Heart right ventricle (tissue), 16 donors: ENCODE data around the gene RBPJL. TPM values are rescaled to one million over a fixed set of nuclear protein-coding genes. Genes with fewer than 3 reads are reported as not detected.
"Not testable (repeated sequence)": the region's sequence is repeated elsewhere in the genome, so short reads cannot be mapped to it uniquely, and the experiment has no call there.

Experiments used
- ATAC-seq, 8 donors: fragments of 200-7000 bp; cut with Tn5 transposase; one replicate each; pipeline ENCODE4 v1.9.1; 2020; ENCODE audit warnings: mild to moderate bottlenecking in 8 of 8, moderate library complexity in 8 of 8, moderate number of reproducible peaks in 1 of 8
- DNase-seq, 2 donors: peaks; one replicate each; pipeline ENCODE4 v3.0.0-alpha.2; 2020
- H3K27ac ChIP-seq, 10 donors: fragments of 200-600 bp; sonication (generic) in 2 of 10; one replicate each; pipeline versions ENCODE4 v1.5.0 to v1.8.0; 2020 to 2022; ENCODE audit warnings: mild to moderate bottlenecking in 3 of 10
- H3K27me3 ChIP-seq, 7 donors: fragments of 200-600 bp; one replicate each; pipeline ENCODE4 v1.8.0; 2021 to 2022; ENCODE audit warnings: mild to moderate bottlenecking in 2 of 7
- H3K36me3 ChIP-seq, 9 donors: fragments of 200-600 bp; sonication (generic) in 1 of 9; one replicate each; pipeline versions ENCODE4 v1.5.0 to v1.8.0; 2020 to 2022; ENCODE audit warnings: mild to moderate bottlenecking in 2 of 9
- H3K4me1 ChIP-seq, 9 donors: fragments of 200-600 bp; sonication (generic) in 1 of 9; one replicate each; pipeline versions ENCODE4 v1.5.0 to v1.8.0; 2020 to 2022; ENCODE audit warnings: mild to moderate bottlenecking in 4 of 9
- H3K4me3 ChIP-seq, 10 donors: fragments of 200-600 bp; sonication (generic) in 2 of 10; one replicate each; pipeline versions ENCODE4 v1.5.0 to v1.8.0; 2020 to 2022; ENCODE audit warnings: mild to moderate bottlenecking in 7 of 10, moderate library complexity in 2 of 10
- H3K9me3 ChIP-seq, 11 donors: fragments of 200-600 bp in 10 of 11; sonication (generic) in 2 of 11; one replicate each; pipeline versions ENCODE4 v1.5.0 to v1.8.0; 2013 to 2022; ENCODE audit warnings: mild to moderate bottlenecking in 2 of 11, control low read depth in 1 of 11, moderate library complexity in 1 of 11
- WGBS, 2 donors: extraction: QIAGEN DNeasy Blood & Tissue Kit; methylation state at CpG; one replicate each; pipeline ENCODE4 v1.1.7; 2013; ENCODE audit warnings: inconsistent platforms in 1 of 2; 5-methylcytosine and 5-hydroxymethylcytosine counted together
- intact Hi-C, 10 donors: fragments of 100-400 bp; cut with DNase I; formaldehyde crosslinking; loops; one replicate each; pipeline versions ENCODE4 v1.11.1 to v1.14.2; 2022
- polyA plus RNA-seq, 2 donors: library from polyadenylated mRNA; stranded (reverse); fragments of 200-250 nt; gene quantifications; one replicate each; pipeline ENCODE4 v1.2.3, GENCODE V29; 2013
- total RNA-seq, 10 donors: library from RNA; stranded (reverse); fragmentation: NEBNext Ultra II Directional in 3 of 10; extraction: Animal tissue kit (Norgen Biotek cat#: 25700) in 3 of 10; gene quantifications; one replicate each; pipeline versions ENCODE4 v1.2.1 to v1.2.4, GENCODE V29; 2021 to 2023
- TF ChIP-seq, protein P1 (sequence below), 9 donors: fragments of 200-600 bp; sonication (generic) in 2 of 9; IDR thresholded peaks; one replicate each; pipeline versions ENCODE4 v1.5.0 to v1.8.0; 2021 to 2022; ENCODE audit warnings: antibody characterized with exemption in 9 of 9, mild to moderate bottlenecking in 5 of 9, moderate library complexity in 1 of 9
- donor health status: Arrhythmogenic right ventricular cardiomyopathy.
- donor health status: ischemic (EF 13 %, LVEDD 7.1; RV severe dilation, severe dysfunction).
- donor health status: healthy with polysubstance abuse.
- donor health status: DM: no; HTN: yes; CAD: no.
- donor health status: DM: no; HTN: no; CAD: no.
- donor health status: ischemic (EF 25% LVEDD 6.9; RV normal size, moderate dysfunction).
- donor health status: ischemic (EF 25% LVEDD 5.7; RV mildly dilated, moderate dysfunction).
- donor health status: healthy.
- donor health status: DM: yes; HTN: yes; CAD: no.
- donor health status: Ischemic cardiomyopathy.
- donor health status: ischemic (EF 35%, LVEDD 5.7; RV mildly dilated, moderate dysfunction).
- donor health status: nonischemic (EF 11% LVEDD 7.7; RV severe dilation, severe dysfunction).
- donor health status: DM: yes; HTN: yes; CAD: no.
- donor health status: PGD.
- donor health status: ischemic (EF 29% LVEDD 5.4; RV normal size, mild dysfunction).
- donor health status: nonischemic (EF 23%, LVEDD 6.1; RV moderate dilation, normal function).

RBPJL gene
- total and polyA plus RNA-seq, 12 donors = 0.06 TPM; not detected in 11

GRCh38 chr20:45347936-45348778 is 41.5 kb downstream of the RBPJL start, which contains the start of gene SDC4:
Gene SDC4, minus strand, starts transcription at chr20:45348424. Its CDS starts 40 bp downstream, at chr20:45348384.
- ATAC-seq = peak; percentile 77 to 90 (median 80)
- WGBS, 2 donors = 1 to 2% methylated on average over 60 to 77 of the region's 77 CpGs
- Histone ChIP-seq H3K27me3 (no peaks in the 10 kb centered on the region), H3K36me3 (no peaks in the 10 kb centered on the region), H3K4me3 (peak within 1 kb of the TSS; percentile 55 to 90 (median 83)), H3K4me1 (peaks cover 3 to 50% (median 41%) of the 10 kb centered on the region in 9 donors), H3K9me3 (no peaks in the 10 kb centered on the region), H3K27ac (peak within 1 kb of the TSS; percentile 75 to 97 (median 94))
- peak; percentile 61 to 78 for DNase-seq
- intact Hi-C loops = no loop called here
- TF ChIP-seq, protein P1, sequence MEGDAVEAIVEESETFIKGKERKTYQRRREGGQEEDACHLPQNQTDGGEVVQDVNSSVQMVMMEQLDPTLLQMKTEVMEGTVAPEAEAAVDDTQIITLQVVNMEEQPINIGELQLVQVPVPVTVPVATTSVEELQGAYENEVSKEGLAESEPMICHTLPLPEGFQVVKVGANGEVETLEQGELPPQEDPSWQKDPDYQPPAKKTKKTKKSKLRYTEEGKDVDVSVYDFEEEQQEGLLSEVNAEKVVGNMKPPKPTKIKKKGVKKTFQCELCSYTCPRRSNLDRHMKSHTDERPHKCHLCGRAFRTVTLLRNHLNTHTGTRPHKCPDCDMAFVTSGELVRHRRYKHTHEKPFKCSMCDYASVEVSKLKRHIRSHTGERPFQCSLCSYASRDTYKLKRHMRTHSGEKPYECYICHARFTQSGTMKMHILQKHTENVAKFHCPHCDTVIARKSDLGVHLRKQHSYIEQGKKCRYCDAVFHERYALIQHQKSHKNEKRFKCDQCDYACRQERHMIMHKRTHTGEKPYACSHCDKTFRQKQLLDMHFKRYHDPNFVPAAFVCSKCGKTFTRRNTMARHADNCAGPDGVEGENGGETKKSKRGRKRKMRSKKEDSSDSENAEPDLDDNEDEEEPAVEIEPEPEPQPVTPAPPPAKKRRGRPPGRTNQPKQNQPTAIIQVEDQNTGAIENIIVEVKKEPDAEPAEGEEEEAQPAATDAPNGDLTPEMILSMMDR (IDR thresholded peaks at IDR 0.05) = no peak

GRCh38 chr20:45350217-45350616 is 43.6 kb downstream of the RBPJL start:
- Histone ChIP-seq H3K27ac (no peak overlapping the region), H3K4me1 (peaks cover 0 to 41% (median 27%) of the 10 kb centered on the region in 9 donors), H3K36me3 (no peaks in the 10 kb centered on the region), H3K9me3 (no peaks in the 10 kb centered on the region), H3K27me3 (no peaks in the 10 kb centered on the region), H3K4me3 (no peak overlapping the region)
- WGBS, 2 donors = 71 to 90% methylated on average over 1 of the region's 1 CpG
- ATAC-seq (no peak), DNase-seq (no peak)
- intact Hi-C loops = no loop called here
- TF ChIP-seq, protein P1 (IDR thresholded peaks at IDR 0.05) = no peak

DNA sequence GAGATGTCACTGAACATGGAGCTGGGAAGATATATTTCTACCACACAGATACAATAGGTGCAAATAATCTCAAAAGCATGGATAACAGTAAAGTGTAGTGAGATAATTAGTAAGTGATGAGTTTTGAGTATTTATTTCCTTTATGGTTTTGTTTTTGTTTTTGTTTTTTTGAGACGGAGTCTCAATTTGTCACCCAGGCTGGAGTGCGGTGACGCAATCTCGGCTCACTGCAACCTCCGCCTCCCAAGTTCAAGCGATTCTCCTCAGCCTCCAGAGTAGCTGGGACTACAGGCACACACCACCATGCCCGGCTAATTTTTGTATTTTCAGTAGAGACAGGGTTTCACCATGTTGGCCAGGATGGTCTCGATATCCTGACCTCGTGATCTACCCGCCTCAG is 44.2 kb downstream of the RBPJL start:
- H3K36me3 ChIP-seq, H3K4me3 ChIP-seq, H3K27me3 ChIP-seq, ATAC-seq, intact Hi-C loops, H3K27ac ChIP-seq, H3K9me3 ChIP-seq, DNase-seq: not testable (repeated sequence)
- 96 to 97% methylated on average over 10 of the region's 10 CpGs for WGBS, 2 donors
- H3K4me1 ChIP-seq = peaks cover 0 to 38% (median 21%) of the 10 kb centered on the region in 9 donors

DNA sequence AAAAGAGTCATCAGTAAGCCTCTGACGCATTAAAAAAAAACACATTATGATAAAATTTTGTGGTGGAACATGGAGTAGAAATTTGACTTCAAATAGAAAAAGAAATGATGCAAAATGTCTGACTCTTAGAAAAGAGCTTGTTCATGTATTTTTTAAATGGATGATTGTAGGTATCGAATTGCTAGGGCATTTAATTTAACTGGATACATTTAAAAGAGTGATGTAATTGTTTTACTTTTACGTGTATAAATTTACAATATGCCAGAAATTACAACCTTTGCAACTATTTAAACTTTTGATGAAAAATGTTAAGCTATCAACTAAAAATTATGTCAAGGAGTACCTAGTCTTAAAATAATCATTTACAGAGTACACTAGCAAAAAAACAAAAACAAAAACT is 46.1 kb downstream of the RBPJL start:
- 91 to 93% methylated on average over 3 of the region's 3 CpGs for WGBS, 2 donors
- no peak overlapping the region for H3K4me3 ChIP-seq
- H3K9me3 ChIP-seq = no peaks in the 10 kb centered on the region
- DNase-seq (no peak), ATAC-seq (no peak)
- H3K4me1 ChIP-seq = peaks cover 0 to 35% (median 18%) of the 10 kb centered on the region in 9 donors
- H3K27ac ChIP-seq = no peak overlapping the region
- TF ChIP-seq, protein P1 (IDR thresholded peaks at IDR 0.05) = no peak
- H3K36me3 ChIP-seq = no peaks in the 10 kb centered on the region
- no peaks in the 10 kb centered on the region for H3K27me3 ChIP-seq
- intact Hi-C loops = no loop called here

- no peak for DNase-seq
- Histone ChIP-seq H3K27me3 (no peaks in the 10 kb centered on the region), H3K36me3 (no peaks in the 10 kb centered on the region), H3K4me3 (no peak overlapping the region), H3K27ac (peak overlapping the region in 7 of 10 donors; percentile 4 to 64 (median 52)), H3K4me1 (peaks cover 7 to 41% (median 26%) of the 10 kb centered on the region in 9 donors), H3K9me3 (no peaks in the 10 kb centered on the region)
- ATAC-seq = no peak
- TF ChIP-seq, protein P1 (IDR thresholded peaks at IDR 0.05) = no peak
- 84 to 92% methylated on average over 1 of the region's 1 CpG for WGBS, 2 donors
- intact Hi-C loops = no loop called here
Observed at GRCh38 chr20:45353746-45354145, 47.1 kb downstream of the RBPJL start.
